Measurements from ENCODE around the gene STRBP.

STRBP gene

GRCh38 chr9:123102375-123103113 lies 165.8 kb downstream of the STRBP start:
- Histone ChIP-seq H3K36me3 (ENCODE audit: control insufficient read depth in 2 of 2, insufficient read depth in 2 of 2, low read length in 2 of 2) (peaks cover 47 to 71% of the 10 kb centered on the region in 2 donors), H3K27ac (ENCODE audit: low read length) (no peak overlapping the region), H3K9me3 (ENCODE audit: control insufficient read depth in 2 of 2, low read length in 2 of 2) (no peaks in the 10 kb centered on the region), H3K9ac (ENCODE audit: low read length in 2 of 2) (no peak overlapping the region), H3K4me1 (ENCODE audit: control insufficient read depth, insufficient read depth, low read length) (peaks cover 10% of the 10 kb centered on the region), H3K4me3 (ENCODE audit: low read length in 2 of 2) (no peak overlapping the region), H3K27me3 (ENCODE audit: control insufficient read depth in 1 of 2, insufficient read depth in 2 of 2, low read length in 2 of 2) (no peaks in the 10 kb centered on the region)

- Histone ChIP-seq H3K9ac (ENCODE audit: low read length in 2 of 2) (no peak overlapping the region), H3K4me1 (ENCODE audit: control insufficient read depth, insufficient read depth, low read length) (peaks cover 10% of the 10 kb centered on the region), H3K36me3 (ENCODE audit: control insufficient read depth in 2 of 2, insufficient read depth in 2 of 2, low read length in 2 of 2) (peaks cover 63 to 66% of the 10 kb centered on the region in 2 donors), H3K27me3 (ENCODE audit: control insufficient read depth in 1 of 2, insufficient read depth in 2 of 2, low read length in 2 of 2) (no peaks in the 10 kb centered on the region), H3K27ac (ENCODE audit: low read length) (no peak overlapping the region), H3K9me3 (ENCODE audit: control insufficient read depth in 2 of 2, low read length in 2 of 2) (no peaks in the 10 kb centered on the region), H3K4me3 (ENCODE audit: low read length in 2 of 2) (no peak overlapping the region)
Observed at GRCh38 chr9:123099548-123099947, 168.8 kb downstream of the STRBP start.

- Histone ChIP-seq H3K27me3 (ENCODE audit: control insufficient read depth in 1 of 2, insufficient read depth in 2 of 2, low read length in 2 of 2) (no peaks in the 10 kb centered on the region), H3K4me1 (ENCODE audit: control insufficient read depth, insufficient read depth, low read length) (peaks cover 10% of the 10 kb centered on the region), H3K36me3 (ENCODE audit: control insufficient read depth in 2 of 2, insufficient read depth in 2 of 2, low read length in 2 of 2) (peaks cover 59 to 65% of the 10 kb centered on the region in 2 donors), H3K9me3 (ENCODE audit: control insufficient read depth in 2 of 2, low read length in 2 of 2) (no peaks in the 10 kb centered on the region), H3K27ac (ENCODE audit: low read length) (no peak overlapping the region), H3K9ac (ENCODE audit: low read length in 2 of 2) (no peak overlapping the region), H3K4me3 (ENCODE audit: low read length in 2 of 2) (no peak overlapping the region)
Observed at GRCh38 chr9:123099042-123099441, 169.3 kb downstream of the STRBP start.

GRCh38 chr9:123098096-123098459 lies 170.3 kb downstream of the STRBP start:
- Histone ChIP-seq H3K27me3 (ENCODE audit: control insufficient read depth in 1 of 2, insufficient read depth in 2 of 2, low read length in 2 of 2) (no peaks in the 10 kb centered on the region), H3K9ac (ENCODE audit: low read length in 2 of 2) (no peak overlapping the region), H3K9me3 (ENCODE audit: control insufficient read depth in 2 of 2, low read length in 2 of 2) (no peaks in the 10 kb centered on the region), H3K36me3 (ENCODE audit: control insufficient read depth in 2 of 2, insufficient read depth in 2 of 2, low read length in 2 of 2) (peaks cover 63 to 66% of the 10 kb centered on the region in 2 donors), H3K27ac (ENCODE audit: low read length) (no peak overlapping the region), H3K4me3 (ENCODE audit: low read length in 2 of 2) (no peak overlapping the region), H3K4me1 (ENCODE audit: control insufficient read depth, insufficient read depth, low read length) (peaks cover 10% of the 10 kb centered on the region)

GRCh38 chr9:123097430-123098095 lies 170.8 kb downstream of the STRBP start:
- Histone ChIP-seq H3K4me1 (ENCODE audit: control insufficient read depth, insufficient read depth, low read length) (peaks cover 5% of the 10 kb centered on the region), H3K27me3 (ENCODE audit: control insufficient read depth in 1 of 2, insufficient read depth in 2 of 2, low read length in 2 of 2) (no peaks in the 10 kb centered on the region), H3K36me3 (ENCODE audit: control insufficient read depth in 2 of 2, insufficient read depth in 2 of 2, low read length in 2 of 2) (peaks cover 62 to 67% of the 10 kb centered on the region in 2 donors), H3K27ac (ENCODE audit: low read length) (no peak overlapping the region), H3K4me3 (ENCODE audit: low read length in 2 of 2) (no peak overlapping the region), H3K9me3 (ENCODE audit: control insufficient read depth in 2 of 2, low read length in 2 of 2) (no peaks in the 10 kb centered on the region), H3K9ac (ENCODE audit: low read length in 2 of 2) (no peak overlapping the region)

- Histone ChIP-seq H3K27me3 (ENCODE audit: control insufficient read depth in 1 of 2, insufficient read depth in 2 of 2, low read length in 2 of 2) (no peaks in the 10 kb centered on the region), H3K4me1 (ENCODE audit: control insufficient read depth, insufficient read depth, low read length) (no peaks in the 10 kb centered on the region), H3K36me3 (ENCODE audit: control insufficient read depth in 2 of 2, insufficient read depth in 2 of 2, low read length in 2 of 2) (peaks cover 62 to 68% of the 10 kb centered on the region in 2 donors), H3K9me3 (ENCODE audit: control insufficient read depth in 2 of 2, low read length in 2 of 2) (no peaks in the 10 kb centered on the region), H3K27ac (ENCODE audit: low read length) (no peak overlapping the region), H3K9ac (ENCODE audit: low read length in 2 of 2) (no peak overlapping the region), H3K4me3 (ENCODE audit: low read length in 2 of 2) (no peak overlapping the region)
Observed at GRCh38 chr9:123096987-123097386, 171.4 kb downstream of the STRBP start.

- Histone ChIP-seq H3K9ac (ENCODE audit: low read length in 2 of 2) (no peak overlapping the region), H3K36me3 (ENCODE audit: control insufficient read depth in 2 of 2, insufficient read depth in 2 of 2, low read length in 2 of 2) (peaks cover 64 to 70% of the 10 kb centered on the region in 2 donors), H3K4me1 (ENCODE audit: control insufficient read depth, insufficient read depth, low read length) (no peaks in the 10 kb centered on the region), H3K4me3 (ENCODE audit: low read length in 2 of 2) (no peak overlapping the region), H3K27ac (ENCODE audit: low read length) (no peak overlapping the region), H3K27me3 (ENCODE audit: control insufficient read depth in 1 of 2, insufficient read depth in 2 of 2, low read length in 2 of 2) (no peaks in the 10 kb centered on the region), H3K9me3 (ENCODE audit: control insufficient read depth in 2 of 2, low read length in 2 of 2) (no peaks in the 10 kb centered on the region)
Observed at GRCh38 chr9:123093141-123093540, 175.2 kb downstream of the STRBP start.

GRCh38 chr9:123091459-123091858 lies 176.9 kb downstream of the STRBP start:
- Histone ChIP-seq H3K4me3 (ENCODE audit: low read length in 2 of 2) (no peak overlapping the region), H3K36me3 (ENCODE audit: control insufficient read depth in 2 of 2, insufficient read depth in 2 of 2, low read length in 2 of 2) (peaks cover 59 to 63% of the 10 kb centered on the region in 2 donors), H3K4me1 (ENCODE audit: control insufficient read depth, insufficient read depth, low read length) (no peaks in the 10 kb centered on the region), H3K9me3 (ENCODE audit: control insufficient read depth in 2 of 2, low read length in 2 of 2) (no peaks in the 10 kb centered on the region), H3K9ac (ENCODE audit: low read length in 2 of 2) (no peak overlapping the region), H3K27ac (ENCODE audit: low read length) (no peak overlapping the region), H3K27me3 (ENCODE audit: control insufficient read depth in 1 of 2, insufficient read depth in 2 of 2, low read length in 2 of 2) (no peaks in the 10 kb centered on the region)

- H3K27me3 ChIP-seq (ENCODE audit: control insufficient read depth in 1 of 2, insufficient read depth in 2 of 2, low read length in 2 of 2): no peaks in the 10 kb centered on the region
- H3K4me1 ChIP-seq (ENCODE audit: control insufficient read depth, insufficient read depth, low read length): no peaks in the 10 kb centered on the region
- H3K27ac ChIP-seq (ENCODE audit: low read length): no peak overlapping the region
- no peak overlapping the region for H3K9ac ChIP-seq (ENCODE audit: low read length in 2 of 2)
- H3K9me3 ChIP-seq (ENCODE audit: control insufficient read depth in 2 of 2, low read length in 2 of 2): no peaks in the 10 kb centered on the region
- no peak overlapping the region for H3K4me3 ChIP-seq (ENCODE audit: low read length in 2 of 2)
- peaks cover 58 to 62% of the 10 kb centered on the region in 2 donors for H3K36me3 ChIP-seq (ENCODE audit: control insufficient read depth in 2 of 2, insufficient read depth in 2 of 2, low read length in 2 of 2)
Observed at GRCh38 chr9:123090956-123091355, 177.4 kb downstream of the STRBP start.

GRCh38 chr9:123090198-123090896 lies 178.0 kb downstream of the STRBP start:
- Histone ChIP-seq H3K36me3 (ENCODE audit: control insufficient read depth in 2 of 2, insufficient read depth in 2 of 2, low read length in 2 of 2) (peaks cover 55 to 61% of the 10 kb centered on the region in 2 donors), H3K27ac (ENCODE audit: low read length) (no peak overlapping the region), H3K4me3 (ENCODE audit: low read length in 2 of 2) (no peak overlapping the region), H3K9me3 (ENCODE audit: control insufficient read depth in 2 of 2, low read length in 2 of 2) (no peaks in the 10 kb centered on the region), H3K27me3 (ENCODE audit: control insufficient read depth in 1 of 2, insufficient read depth in 2 of 2, low read length in 2 of 2) (no peaks in the 10 kb centered on the region), H3K4me1 (ENCODE audit: control insufficient read depth, insufficient read depth, low read length) (no peaks in the 10 kb centered on the region), H3K9ac (ENCODE audit: low read length in 2 of 2) (no peak overlapping the region)
